WTC11 (cell line): ENCODE results near the gene TFAP2B.

ENCODE experiments used
- ESRRA ChIP-seq: sonication (generic); formaldehyde crosslinking; IDR thresholded peaks from 2 replicates; pipeline ENCODE4 v1.8.1; 2022; ENCODE audit warnings: mild to moderate bottlenecking, missing genetic modification reagents, borderline replicate concordance
- FOXJ3 ChIP-seq: sonication (generic); formaldehyde crosslinking; IDR thresholded peaks from 2 replicates; pipeline ENCODE4 v1.9.0; 2021; ENCODE audit warnings: missing genetic modification reagents, mild to moderate bottlenecking, borderline replicate concordance
- NR2C2 ChIP-seq: sonication (generic); formaldehyde crosslinking; IDR thresholded peaks from 2 replicates; pipeline ENCODE4 v1.8.0; 2022; ENCODE audit warnings: mild to moderate bottlenecking, missing genetic modification reagents
- ZNF138 ChIP-seq: sonication (generic); formaldehyde crosslinking; conservative IDR thresholded peaks from 2 replicates; pipeline ENCODE4 v1.8.1; 2022; ENCODE audit warnings: mild to moderate bottlenecking, moderate library complexity, missing genetic modification reagents
- TF ChIP-seq, protein P1 (sequence below): fragments of 200-600 bp; IDR thresholded peaks from 2 replicates; pipeline ENCODE4 v1.8.0; 2022; ENCODE audit warnings: antibody characterized with exemption
- TF ChIP-seq, protein P2 (sequence below): fragments of 250-450 bp; sonication (Bioruptor Pico); IDR thresholded peaks from 2 replicates; pipeline ENCODE4 v1.9.0; 2021; ENCODE audit warnings: mild to moderate bottlenecking

DNA sequence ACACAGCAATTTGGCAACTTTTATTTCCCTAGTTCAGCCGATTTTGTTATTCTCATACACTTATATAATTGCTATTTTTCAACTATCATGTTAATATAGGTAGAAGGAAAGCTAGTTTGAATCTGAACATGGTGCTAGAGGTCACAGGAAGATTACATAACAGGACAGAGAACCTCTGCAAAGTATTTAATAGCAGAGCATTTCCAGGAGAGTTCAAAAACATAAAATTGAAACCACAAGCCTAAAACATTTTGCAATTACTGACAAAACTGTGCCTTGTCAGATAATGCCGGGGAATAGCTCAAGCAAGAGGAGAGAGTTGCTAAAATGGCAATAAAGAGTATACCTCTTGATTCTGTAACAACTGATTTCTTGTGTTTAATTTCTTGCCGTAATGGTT lies 70.8 kb downstream of the TFAP2B start:
- TF ChIP-seq FOXJ3 (CRISPR knock-in tag) (no peak), ZNF138 (CRISPR knock-in tag) (no peak), ESRRA (CRISPR knock-in tag) (no peak), NR2C2 (CRISPR knock-in tag) (no peak)
- TF ChIP-seq, protein P1, sequence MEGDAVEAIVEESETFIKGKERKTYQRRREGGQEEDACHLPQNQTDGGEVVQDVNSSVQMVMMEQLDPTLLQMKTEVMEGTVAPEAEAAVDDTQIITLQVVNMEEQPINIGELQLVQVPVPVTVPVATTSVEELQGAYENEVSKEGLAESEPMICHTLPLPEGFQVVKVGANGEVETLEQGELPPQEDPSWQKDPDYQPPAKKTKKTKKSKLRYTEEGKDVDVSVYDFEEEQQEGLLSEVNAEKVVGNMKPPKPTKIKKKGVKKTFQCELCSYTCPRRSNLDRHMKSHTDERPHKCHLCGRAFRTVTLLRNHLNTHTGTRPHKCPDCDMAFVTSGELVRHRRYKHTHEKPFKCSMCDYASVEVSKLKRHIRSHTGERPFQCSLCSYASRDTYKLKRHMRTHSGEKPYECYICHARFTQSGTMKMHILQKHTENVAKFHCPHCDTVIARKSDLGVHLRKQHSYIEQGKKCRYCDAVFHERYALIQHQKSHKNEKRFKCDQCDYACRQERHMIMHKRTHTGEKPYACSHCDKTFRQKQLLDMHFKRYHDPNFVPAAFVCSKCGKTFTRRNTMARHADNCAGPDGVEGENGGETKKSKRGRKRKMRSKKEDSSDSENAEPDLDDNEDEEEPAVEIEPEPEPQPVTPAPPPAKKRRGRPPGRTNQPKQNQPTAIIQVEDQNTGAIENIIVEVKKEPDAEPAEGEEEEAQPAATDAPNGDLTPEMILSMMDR = no peak
- TF ChIP-seq, protein P2, sequence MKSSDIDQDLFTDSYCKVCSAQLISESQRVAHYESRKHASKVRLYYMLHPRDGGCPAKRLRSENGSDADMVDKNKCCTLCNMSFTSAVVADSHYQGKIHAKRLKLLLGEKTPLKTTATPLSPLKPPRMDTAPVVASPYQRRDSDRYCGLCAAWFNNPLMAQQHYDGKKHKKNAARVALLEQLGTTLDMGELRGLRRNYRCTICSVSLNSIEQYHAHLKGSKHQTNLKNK (CRISPR knock-in tag) = no peak
